Kidney (tissue), 14 donors: ENCODE data around the gene BDKRB2. TPM values are rescaled to one million over a fixed set of nuclear protein-coding genes. Genes with fewer than 3 reads are reported as not detected.
"Not testable (repeated sequence)": the region's sequence is repeated elsewhere in the genome, so short reads cannot be mapped to it uniquely, and the experiment has no call there.

Experiments
- DNase-seq, 5 donors: peaks; one replicate each; pipeline ENCODE4 v3.0.0-alpha.2; 2013 to 2020
- FAIRE-seq: peaks from 2 replicates; lab custom pipeline; 2012; peaks lifted over from hg19 to GRCh38; lab: Jason Lieb, UNC
- H3K27ac ChIP-seq, 2 donors: one replicate each; pipeline ENCODE4 v1.7.0; 2013; ENCODE audit warnings: low read depth in 2 of 2, low read length in 2 of 2, inconsistent platforms in 1 of 2
- H3K27me3 ChIP-seq: one replicate; pipeline ENCODE4 v1.7.1; 2013; ENCODE audit warnings: low read length, inconsistent platforms; ENCODE audit not compliant: control insufficient read depth, insufficient read depth
- H3K36me3 ChIP-seq, 3 donors: one replicate each; pipeline versions ENCODE4 v1.7.0 to v1.7.1; 2013; ENCODE audit warnings: low read length in 3 of 3, control low read depth in 1 of 3, inconsistent platforms in 1 of 3; ENCODE audit not compliant: insufficient read depth in 3 of 3, control insufficient read depth in 2 of 3
- H3K4me1 ChIP-seq, 3 donors: one replicate each; pipeline versions ENCODE4 v1.7.0 to v1.7.1; 2013; ENCODE audit warnings: low read length in 3 of 3, inconsistent platforms in 1 of 3, low read depth in 1 of 3; ENCODE audit not compliant: control insufficient read depth in 2 of 3, insufficient read depth in 2 of 3
- H3K4me3 ChIP-seq, 3 donors: one replicate each; pipeline versions ENCODE4 v1.7.0 to v1.8.1; 2013; ENCODE audit warnings: low read length in 3 of 3, control low read depth in 1 of 3, inconsistent platforms in 1 of 3
- H3K9ac ChIP-seq, 3 donors: one replicate each; pipeline versions ENCODE4 v1.7.0 to v1.7.1; 2013; ENCODE audit warnings: low read length in 3 of 3, control low read depth in 1 of 3, inconsistent platforms in 1 of 3
- H3K9me3 ChIP-seq, 3 donors: one replicate each; pipeline versions ENCODE4 v1.7.0 to v1.7.1; 2013; ENCODE audit warnings: low read length in 3 of 3, control low read depth in 1 of 3, inconsistent platforms in 1 of 3; ENCODE audit not compliant: control insufficient read depth in 2 of 3, insufficient read depth in 1 of 3
- CTCF ChIP-seq: IDR thresholded peaks from 3 replicates; pipeline ENCODE4 v1.5.1; 2012; ENCODE audit warnings: mild to moderate bottlenecking, moderate library complexity, borderline replicate concordance; ENCODE audit not compliant: insufficient read depth; ENCODE audit errors: extremely low read depth
- intact Hi-C: fragments of 100-400 bp; cut with DNase I; formaldehyde crosslinking; loops from one replicate; pipeline ENCODE4 v1.11.1; 2022
- polyA plus RNA-seq: library from polyadenylated mRNA; stranded (reverse); fragments of 350-450 nt; fragmentation: Illumina TruSeq; extraction: RNeasy Lipid Tissue Mini Kit (QIAGEN cat#74804); gene quantifications from one replicate; pipeline ENCODE4 v1.2.3, GENCODE V29; 2014; ENCODE audit warnings: low read depth, low replicate concordance; ENCODE audit not compliant: insufficient read depth
- total RNA-seq: library from RNA; stranded (reverse); fragmentation: NEBNext Ultra II Directional; extraction: Animal tissue kit (Norgen Biotek cat#: 25700); gene quantifications from one replicate; pipeline ENCODE4 v1.2.1, GENCODE V29; 2021
- donor health status: control.
- donor health status: control.
- donor health status: control.
- donor health status: control.
- donor health status: control.
- donor health status: DM: yes; HTN: yes; CAD: no.
- donor health status: Normal renal cell carcinoma (clear cell type).

The BDKRB2 gene
- total and polyA plus RNA-seq, 2 donors from 2014 or later: 7.4 to 16.1 TPM

DNA sequence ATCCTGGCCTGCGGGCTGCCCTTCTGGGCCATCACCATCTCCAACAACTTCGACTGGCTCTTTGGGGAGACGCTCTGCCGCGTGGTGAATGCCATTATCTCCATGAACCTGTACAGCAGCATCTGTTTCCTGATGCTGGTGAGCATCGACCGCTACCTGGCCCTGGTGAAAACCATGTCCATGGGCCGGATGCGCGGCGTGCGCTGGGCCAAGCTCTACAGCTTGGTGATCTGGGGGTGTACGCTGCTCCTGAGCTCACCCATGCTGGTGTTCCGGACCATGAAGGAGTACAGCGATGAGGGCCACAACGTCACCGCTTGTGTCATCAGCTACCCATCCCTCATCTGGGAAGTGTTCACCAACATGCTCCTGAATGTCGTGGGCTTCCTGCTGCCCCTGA lies 36.0 kb downstream of the BDKRB2 start:
- Histone ChIP-seq H3K27me3 (no peaks in the 10 kb centered on the region), H3K9ac (no peak overlapping the region), H3K4me3 (no peak overlapping the region), H3K9me3 (no peaks in the 10 kb centered on the region), H3K27ac (no peak overlapping the region), H3K36me3 (peaks cover 0 to 12% (median 4%) of the 10 kb centered on the region in 3 donors), H3K4me1 (no peaks in the 10 kb centered on the region)
- DNase-seq: no peak
- FAIRE-seq: no peak
- no peak for TF ChIP-seq CTCF
- intact Hi-C loops: no loop called here

GRCh38 chr14:96242126-96242525 lies 37.5 kb downstream of the BDKRB2 start:
- no peaks in the 10 kb centered on the region for H3K27me3 ChIP-seq
- H3K9me3 ChIP-seq: no peaks in the 10 kb centered on the region
- H3K36me3 ChIP-seq: peaks cover 0 to 12% (median 4%) of the 10 kb centered on the region in 3 donors
- intact Hi-C loops: no loop called here
- H3K9ac ChIP-seq: no peak overlapping the region
- FAIRE-seq (no peak), DNase-seq (no peak)
- no peak overlapping the region for H3K4me3 ChIP-seq
- H3K4me1 ChIP-seq: no peaks in the 10 kb centered on the region
- no peak for TF ChIP-seq CTCF
- H3K27ac ChIP-seq: no peak overlapping the region

DNA sequence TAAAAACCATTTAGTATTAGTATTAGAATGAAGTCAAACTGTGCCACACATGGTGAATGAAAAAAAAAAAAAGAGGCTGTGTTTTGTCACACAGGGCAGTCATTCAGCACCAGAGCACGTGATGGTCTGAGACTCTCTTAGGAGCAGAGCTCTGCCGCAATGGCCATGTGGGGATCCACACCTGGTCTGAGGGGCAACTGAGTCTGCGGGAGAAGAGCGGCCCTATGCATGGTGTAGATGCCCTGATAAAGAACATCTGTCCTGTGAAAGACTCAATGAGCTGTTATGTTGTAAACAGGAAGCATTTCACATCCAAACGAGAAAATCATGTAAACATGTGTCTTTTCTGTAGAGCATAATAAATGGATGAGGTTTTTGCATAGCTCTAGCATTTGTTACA lies 39.1 kb downstream of the BDKRB2 start:
- Histone ChIP-seq H3K4me1 (no peaks in the 10 kb centered on the region), H3K36me3 (peaks cover 0 to 12% (median 4%) of the 10 kb centered on the region in 3 donors), H3K9me3 (no peaks in the 10 kb centered on the region), H3K4me3 (no peak overlapping the region), H3K9ac (no peak overlapping the region), H3K27me3 (no peaks in the 10 kb centered on the region), H3K27ac (no peak overlapping the region)
- DNase-seq (no peak), FAIRE-seq (no peak)
- no peak for TF ChIP-seq CTCF
- intact Hi-C loops: no loop called here

GRCh38 chr14:96245074-96245473 lies 40.4 kb downstream of the BDKRB2 start:
- peaks cover 0 to 12% (median 4%) of the 10 kb centered on the region in 3 donors for H3K36me3 ChIP-seq
- H3K27me3 ChIP-seq, DNase-seq, H3K9me3 ChIP-seq, FAIRE-seq, intact Hi-C loops, H3K9ac ChIP-seq, H3K27ac ChIP-seq, H3K4me3 ChIP-seq, H3K4me1 ChIP-seq: not testable (repeated sequence)
